HG03342 (cell line): Measurements from ENCODE around the gene APAF1.
"Not testable (repeated sequence)": the region's sequence is repeated elsewhere in the genome, so short reads cannot be mapped to it uniquely, and the experiment has no call there.

Experiments used
- ATAC-seq: cut with Tn5 transposase; IDR thresholded peaks from one replicate; pipeline ENCODE4 v1.9.1; 2021; ENCODE audit warnings: mild to moderate bottlenecking, moderate library complexity; ENCODE audit not compliant: unreplicated experiment

The APAF1 gene

GRCh38 chr12:98644712-98645571, at the start of gene APAF1, which contains the start of gene IKBIP:
TSS of gene APAF1 (plus strand) at chr12:98645290. CDS start at chr12:98648360, 3,070 bp downstream.
TSS of gene IKBIP (minus strand) at chr12:98644788. CDS start at chr12:98644701, 87 bp downstream.
- ATAC-seq, result peak; percentile 85

- ATAC-seq, result not testable (repeated sequence)
These were observed 47.8 kb upstream of the APAF1 start for GRCh38 chr12:98597313-98597712.

GRCh38 chr12:98601924-98602323, 43.2 kb upstream of the APAF1 start:
- no peak for ATAC-seq

- no peak for ATAC-seq
These were observed 38.6 kb upstream of the APAF1 start for GRCh38 chr12:98606359-98606988.

- no peak for ATAC-seq
These were observed 34.5 kb upstream of the APAF1 start for GRCh38 chr12:98610596-98610995.

- ATAC-seq, result peak; percentile 94
These were observed 32.3 kb upstream of the APAF1 start for GRCh38 chr12:98612696-98613334.

- ATAC-seq, result no peak
These were observed 26.1 kb upstream of the APAF1 start for GRCh38 chr12:98618952-98619351.

- ATAC-seq, result peak; percentile 92
These were observed 9.3 kb upstream of the APAF1 start for GRCh38 chr12:98635657-98636323.

- ATAC-seq, result no peak
These were observed 8.0 kb upstream of the APAF1 start for GRCh38 chr12:98637068-98637467.

GRCh38 chr12:98638009-98638408, 7.1 kb upstream of the APAF1 start:
- ATAC-seq, result no peak

GRCh38 chr12:98639491-98639890, 5.6 kb upstream of the APAF1 start:
- no peak for ATAC-seq

- ATAC-seq, result not testable (repeated sequence)
These were observed 2.3 kb upstream of the APAF1 start for GRCh38 chr12:98642801-98643200.

- ATAC-seq, result peak; percentile 23
These were observed 718 bp upstream of the APAF1 start for GRCh38 chr12:98644433-98644711.

- peak; percentile 0 for ATAC-seq
These were observed 530 bp downstream of the APAF1 start for GRCh38 chr12:98645572-98646067.

- no peak for ATAC-seq
These were observed 1.4 kb downstream of the APAF1 start for GRCh38 chr12:98646294-98647090.

GRCh38 chr12:98651328-98651727, 6.2 kb downstream of the APAF1 start:
- ATAC-seq, result no peak

- ATAC-seq, result peak; percentile 52
These were observed 8.9 kb downstream of the APAF1 start for GRCh38 chr12:98653866-98654493.

- ATAC-seq, result peak; percentile 63
These were observed 11.4 kb downstream of the APAF1 start for GRCh38 chr12:98656289-98657101.

- no peak for ATAC-seq
These were observed 15.4 kb downstream of the APAF1 start for GRCh38 chr12:98660521-98660920.
